GM18520 (cell line): Measurements from ENCODE around the gene ACHE.

Source experiments
- ATAC-seq: cut with Tn5 transposase; IDR thresholded peaks from one replicate; pipeline ENCODE4 v1.9.1; 2021; ENCODE audit not compliant: unreplicated experiment

ACHE gene

GRCh38 chr7:100886142-100886935 is 9.3 kb downstream of the ACHE start:
- no peak for ATAC-seq

- ATAC-seq = no peak
Observed at GRCh38 chr7:100885440-100886141, 10.1 kb downstream of the ACHE start.

- ATAC-seq = no peak
Observed at GRCh38 chr7:100884736-100885439, 10.8 kb downstream of the ACHE start.

GRCh38 chr7:100882785-100883526 is 12.7 kb downstream of the ACHE start:
- ATAC-seq = no peak

- no peak for ATAC-seq
Observed at GRCh38 chr7:100882201-100882600, 13.5 kb downstream of the ACHE start.

- ATAC-seq = no peak
Observed at GRCh38 chr7:100881136-100881535, 14.6 kb downstream of the ACHE start.

- ATAC-seq = no peak
Observed at GRCh38 chr7:100880645-100881044, 15.0 kb downstream of the ACHE start.

GRCh38 chr7:100879685-100880261 is 15.9 kb downstream of the ACHE start:
- ATAC-seq = no peak

GRCh38 chr7:100878685-100879084 is 17.0 kb downstream of the ACHE start:
- no peak for ATAC-seq

GRCh38 chr7:100878013-100878412 is 17.7 kb downstream of the ACHE start:
- no peak for ATAC-seq

GRCh38 chr7:100875356-100875751 is 20.3 kb downstream of the ACHE start:
- ATAC-seq = peak; percentile 2

GRCh38 chr7:100874577-100875355 is 20.9 kb downstream of the ACHE start, which contains the start of gene SRRT:
TSS of gene SRRT (plus strand) at chr7:100875103. CDS start at chr7:100875591, 488 bp downstream.
- peak; percentile 83 for ATAC-seq

- ATAC-seq = no peak
Observed at GRCh38 chr7:100874300-100874576, 21.4 kb downstream of the ACHE start.

- ATAC-seq = no peak
Observed at GRCh38 chr7:100873599-100874299, 21.9 kb downstream of the ACHE start.

- ATAC-seq = no peak
Observed at GRCh38 chr7:100867776-100868485, 27.8 kb downstream of the ACHE start.

GRCh38 chr7:100867040-100867775 is 28.5 kb downstream of the ACHE start, which contains the start of gene TRIP6:
TSS of gene TRIP6 (plus strand) at chr7:100867387. CDS start at chr7:100867498, 111 bp downstream.
- ATAC-seq = no peak

- ATAC-seq = no peak
Observed at GRCh38 chr7:100866729-100867039, 29.0 kb downstream of the ACHE start.
